OCI-LY3 (cell line): ENCODE results near the gene EIF2B5.

Source experiments
- CTCF ChIP-seq: fragments of 200-600, 300-600 bp; sonication (generic); IDR thresholded peaks from 2 replicates; pipeline ENCODE4 v1.5.1; 2014; ENCODE audit warnings: antibody characterized with exemption, low read length, low read depth
- EZH2phosphoT487 ChIP-seq: fragments of 200-600 bp; shearing (Covaris generic); IDR thresholded peaks from 2 replicates; pipeline ENCODE4 v1.6.1; 2018; ENCODE audit warnings: antibody characterized with exemption, mixed run types, low read depth

GRCh38 chr3:184148076-184148475, 12.9 kb downstream of the EIF2B5 start:
- TF ChIP-seq CTCF = no peak
- TF ChIP-seq EZH2phosphoT487 = no peak
